Measurements from ENCODE around the gene FGD1. TPM values are rescaled to one million over a fixed set of nuclear protein-coding genes. Genes with fewer than 3 reads are reported as not detected.
A peak's percentile ranks its signal among the peaks of the same experiment; 100 is the strongest.
"Not testable (repeated sequence)": the region's sequence is repeated elsewhere in the genome, so short reads cannot be mapped to it uniquely, and the experiment has no call there.

Gene FGD1
- total RNA-seq, 4 donors from 2014 or later: 0.51 to 14.6 (median 9.0) TPM

DNA sequence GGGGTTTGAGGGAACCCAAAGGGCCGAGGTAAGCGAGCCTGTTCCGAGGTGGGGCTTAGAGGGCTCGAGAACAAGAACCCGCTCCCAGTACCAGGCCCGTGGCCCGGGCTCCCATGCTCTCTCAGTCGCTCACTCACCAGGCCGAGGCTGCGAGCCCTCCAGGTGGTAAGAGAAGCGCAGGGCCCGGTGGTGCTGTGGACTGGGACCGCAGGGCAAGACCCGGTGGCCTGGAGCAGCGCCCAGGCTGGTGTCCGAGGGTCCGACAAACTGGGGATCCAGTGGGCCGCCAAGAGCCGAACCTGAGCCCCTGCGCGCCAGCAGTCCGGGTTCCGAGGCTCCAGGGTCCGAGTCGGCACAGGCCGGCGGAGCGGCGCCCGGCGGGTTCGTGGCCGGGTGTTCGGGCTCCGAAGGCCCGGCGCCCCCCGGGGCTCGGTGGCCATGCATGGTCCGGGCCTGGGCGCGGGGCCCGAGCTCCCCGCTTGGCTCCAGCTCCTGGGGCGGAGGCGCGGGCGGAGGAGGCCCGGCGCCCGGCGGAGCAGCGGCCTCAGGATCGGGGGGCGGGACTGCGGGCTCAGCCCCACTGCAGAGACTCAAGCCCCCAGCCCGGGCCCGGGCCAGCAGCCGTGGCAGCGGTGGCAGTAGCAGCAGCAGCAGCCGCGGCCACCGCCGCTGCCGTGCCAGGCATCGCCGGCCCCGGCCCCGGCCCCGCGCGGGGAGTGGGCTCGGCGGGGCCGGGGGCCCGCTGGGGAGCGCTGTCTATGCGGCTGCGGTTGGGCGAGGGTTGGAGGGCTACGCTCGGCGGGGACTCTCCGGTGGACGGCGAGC, 833 bp downstream of the FGD1 start:
- no peaks in the 10 kb centered on the region for H3K4me1 ChIP-seq
- no peaks in the 10 kb centered on the region for H3K27me3 ChIP-seq
- TF ChIP-seq, protein P1, sequence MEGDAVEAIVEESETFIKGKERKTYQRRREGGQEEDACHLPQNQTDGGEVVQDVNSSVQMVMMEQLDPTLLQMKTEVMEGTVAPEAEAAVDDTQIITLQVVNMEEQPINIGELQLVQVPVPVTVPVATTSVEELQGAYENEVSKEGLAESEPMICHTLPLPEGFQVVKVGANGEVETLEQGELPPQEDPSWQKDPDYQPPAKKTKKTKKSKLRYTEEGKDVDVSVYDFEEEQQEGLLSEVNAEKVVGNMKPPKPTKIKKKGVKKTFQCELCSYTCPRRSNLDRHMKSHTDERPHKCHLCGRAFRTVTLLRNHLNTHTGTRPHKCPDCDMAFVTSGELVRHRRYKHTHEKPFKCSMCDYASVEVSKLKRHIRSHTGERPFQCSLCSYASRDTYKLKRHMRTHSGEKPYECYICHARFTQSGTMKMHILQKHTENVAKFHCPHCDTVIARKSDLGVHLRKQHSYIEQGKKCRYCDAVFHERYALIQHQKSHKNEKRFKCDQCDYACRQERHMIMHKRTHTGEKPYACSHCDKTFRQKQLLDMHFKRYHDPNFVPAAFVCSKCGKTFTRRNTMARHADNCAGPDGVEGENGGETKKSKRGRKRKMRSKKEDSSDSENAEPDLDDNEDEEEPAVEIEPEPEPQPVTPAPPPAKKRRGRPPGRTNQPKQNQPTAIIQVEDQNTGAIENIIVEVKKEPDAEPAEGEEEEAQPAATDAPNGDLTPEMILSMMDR (IDR thresholded peaks at IDR 0.05): no peak
- TF ChIP-seq POLR2A (IDR thresholded peaks at IDR 0.05): no peak
- peak overlapping the region; percentile 82 to 88 for H3K27ac ChIP-seq
- intact Hi-C loops (cut with DNase I; ENCODE audit: low total_unique reads): no loop called here
- peak in 1 of 2 donors; percentile 33 for DNase-seq
- H3K36me3 ChIP-seq: no peaks in the 10 kb centered on the region
- H3K9me3 ChIP-seq: no peaks in the 10 kb centered on the region
- peak overlapping the region; percentile 46 to 53 for H3K4me3 ChIP-seq

DNA sequence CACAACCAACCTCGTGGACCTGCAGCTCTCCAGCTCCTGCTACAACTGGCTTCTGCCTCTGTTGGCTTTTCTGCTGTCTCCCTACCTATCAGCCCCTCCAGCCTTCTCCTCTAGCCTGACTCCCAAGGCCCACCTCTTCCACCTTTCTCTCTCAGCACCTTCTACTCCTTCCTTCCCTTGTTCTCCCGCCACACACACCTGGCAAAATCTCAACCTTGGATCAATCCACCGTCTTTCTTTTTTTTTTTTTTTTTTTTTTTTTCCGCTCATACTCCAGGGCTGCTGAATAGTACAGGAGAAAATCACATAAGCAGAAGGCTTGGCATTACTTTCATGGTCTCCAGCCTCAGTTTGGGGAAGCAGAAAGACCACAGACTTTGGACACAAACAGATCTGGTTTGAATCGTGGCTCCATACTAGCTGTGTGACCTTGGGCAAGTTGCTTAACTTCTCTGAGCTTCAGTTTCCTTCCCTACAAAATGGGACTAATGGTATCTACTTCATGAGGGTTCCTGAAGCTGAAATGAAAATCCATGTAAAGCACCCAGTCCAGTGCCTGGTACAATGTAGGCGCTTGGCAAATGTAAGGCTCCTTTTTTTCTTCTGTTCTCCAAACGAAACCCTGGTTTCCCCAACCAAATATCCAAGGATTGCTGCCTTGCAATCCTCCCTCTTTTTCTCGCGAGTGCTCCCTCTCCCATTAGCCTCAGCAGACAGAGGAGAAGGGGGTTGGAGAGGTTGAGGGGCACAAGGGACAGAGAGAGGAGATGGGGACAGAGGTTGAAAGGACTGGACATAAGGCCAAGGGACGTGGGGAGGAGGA, 1.7 kb downstream of the FGD1 start:
- no peaks in the 10 kb centered on the region for H3K4me1 ChIP-seq
- H3K36me3 ChIP-seq: no peaks in the 10 kb centered on the region
- no peak for DNase-seq
- no peak for TF ChIP-seq POLR2A (IDR thresholded peaks at IDR 0.05)
- TF ChIP-seq, protein P1 (IDR thresholded peaks at IDR 0.05): no peak
- no peaks in the 10 kb centered on the region for H3K9me3 ChIP-seq
- H3K27me3 ChIP-seq: no peaks in the 10 kb centered on the region
- H3K27ac ChIP-seq: peak overlapping the region; percentile 82 to 88
- H3K4me3 ChIP-seq: peak overlapping the region; percentile 46 to 53
- intact Hi-C loops (cut with DNase I; ENCODE audit: low total_unique reads): no loop called here

DNA sequence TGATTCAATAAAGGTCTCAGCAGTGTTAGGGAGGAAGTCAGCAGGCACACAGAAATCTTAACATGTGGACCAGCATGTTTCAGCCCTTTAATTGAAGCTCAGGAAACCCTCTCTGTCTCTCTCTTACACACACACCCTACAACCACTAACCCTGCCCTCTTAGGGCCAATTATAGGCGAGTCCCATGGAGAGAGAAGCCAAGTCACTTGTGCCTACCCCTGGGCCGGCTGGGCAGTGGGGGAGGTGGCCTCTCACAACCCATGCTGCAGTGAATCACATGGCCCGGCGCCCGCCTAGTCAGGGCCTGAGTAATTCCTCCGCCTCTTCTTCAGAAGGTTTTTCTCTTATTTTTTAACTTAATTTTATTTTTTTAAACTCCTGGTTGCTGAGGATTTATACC, 3.7 kb downstream of the FGD1 start:
- intact Hi-C loops (cut with DNase I; ENCODE audit: low total_unique reads): no loop called here
- H3K36me3 ChIP-seq: no peaks in the 10 kb centered on the region
- peak overlapping the region; percentile 43 to 54 for H3K27ac ChIP-seq
- H3K4me1 ChIP-seq: no peaks in the 10 kb centered on the region
- no peaks in the 10 kb centered on the region for H3K9me3 ChIP-seq
- no peak overlapping the region for H3K4me3 ChIP-seq
- no peaks in the 10 kb centered on the region for H3K27me3 ChIP-seq
- DNase-seq: peak; percentile 31 to 39
- no peak for TF ChIP-seq POLR2A (IDR thresholded peaks at IDR 0.05)
- TF ChIP-seq, protein P1 (IDR thresholded peaks at IDR 0.05): no peak

DNA sequence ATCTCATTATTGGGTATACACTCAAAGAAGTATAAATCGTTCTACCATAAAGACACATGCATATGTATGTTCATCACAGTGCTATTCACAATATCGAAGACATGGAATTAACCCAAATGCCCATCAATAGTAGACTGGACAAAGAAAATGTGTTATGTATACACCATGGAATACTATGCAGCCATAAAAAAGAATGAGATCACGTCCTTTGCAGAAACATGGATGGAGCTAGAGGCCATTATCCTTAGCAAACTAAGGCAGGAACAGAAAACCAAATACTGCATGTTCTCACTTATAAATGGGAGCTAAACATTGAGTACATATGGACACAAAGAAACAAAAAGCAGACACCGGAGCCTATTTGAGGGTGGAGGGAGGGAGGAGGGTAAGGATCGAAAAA, 6.2 kb downstream of the FGD1 start:
- H3K9me3 ChIP-seq; DNase-seq; H3K36me3 ChIP-seq; H3K4me3 ChIP-seq; H3K4me1 ChIP-seq; intact Hi-C loops (cut with DNase I; ENCODE audit: low total_unique reads); H3K27ac ChIP-seq; H3K27me3 ChIP-seq: not testable (repeated sequence)

DNA sequence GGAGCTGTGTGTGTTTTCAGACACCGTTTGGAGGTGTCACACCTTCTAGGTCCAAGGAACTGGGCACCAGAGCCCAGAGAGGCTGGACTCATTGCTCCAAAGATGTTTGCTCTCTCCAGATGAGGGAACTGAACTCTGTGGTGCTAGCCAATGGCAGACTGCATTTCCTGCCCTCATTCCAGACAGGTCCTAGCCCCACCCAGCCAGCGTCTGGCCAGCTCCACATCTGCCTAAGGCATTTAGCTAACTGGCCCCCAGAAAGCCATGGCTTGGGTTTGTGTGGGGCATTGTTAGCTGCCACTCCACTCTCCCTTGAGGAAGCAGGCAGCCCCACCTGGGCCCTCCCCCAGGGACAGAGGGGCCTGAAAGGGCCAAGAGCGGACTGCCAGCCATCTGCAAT, 11.4 kb downstream of the FGD1 start:
- TF ChIP-seq POLR2A (IDR thresholded peaks at IDR 0.05): no peak
- TF ChIP-seq, protein P1 (IDR thresholded peaks at IDR 0.05): no peak
- Histone ChIP-seq H3K36me3 (no peaks in the 10 kb centered on the region), H3K27me3 (no peaks in the 10 kb centered on the region), H3K4me3 (no peak overlapping the region), H3K9me3 (no peaks in the 10 kb centered on the region), H3K27ac (peak overlapping the region; percentile 69 to 71), H3K4me1 (peaks cover 0 to 5% of the 10 kb centered on the region in 2 donors)
- no peak for DNase-seq
- intact Hi-C loops (cut with DNase I; ENCODE audit: low total_unique reads): no loop called here
